Keratinocyte (primary cell): Measurements from ENCODE around the gene MAL. TPM values are rescaled to one million over a fixed set of nuclear protein-coding genes. Genes with fewer than 3 reads are reported as not detected.

Experiments used
- DNase-seq: peaks from one replicate; pipeline ENCODE4 v3.0.0-alpha.2; 2011; ENCODE audit warnings: low read depth, missing footprints, low spot score
- FAIRE-seq: peaks from 2 replicates; lab custom pipeline; 2011; peaks lifted over from hg19 to GRCh38; lab: Jason Lieb, UNC
- H2AFZ ChIP-seq: 2 replicates; pipeline ENCODE4 v1.6.0; 2012; ENCODE audit warnings: low read length, control low read depth, inconsistent platforms; ENCODE audit not compliant: control insufficient read depth
- H3K27ac ChIP-seq: 2 replicates; pipeline ENCODE4 v1.5.1; 2011; ENCODE audit warnings: low read length; ENCODE audit not compliant: control insufficient read depth, insufficient read depth
- H3K27me3 ChIP-seq: 3 replicates; pipeline ENCODE4 v1.6.0; 2011; ENCODE audit warnings: low read length; ENCODE audit not compliant: control insufficient read depth, insufficient read depth; ENCODE audit errors: extremely low read depth
- H3K36me3 ChIP-seq, 2 experiments: 2 replicates in 1 of 2; 3 replicates in 1 of 2; pipeline ENCODE4 v1.5.1; 2011; ENCODE audit warnings: low read length in 2 of 2, mild to moderate bottlenecking in 1 of 2; ENCODE audit not compliant: control insufficient read depth in 2 of 2, insufficient read depth in 2 of 2; ENCODE audit errors: extremely low read depth in 1 of 2
- H3K4me1 ChIP-seq: 3 replicates; pipeline ENCODE4 v1.5.1; 2011; ENCODE audit warnings: low read length; ENCODE audit not compliant: control insufficient read depth, insufficient read depth; ENCODE audit errors: extremely low read depth
- H3K4me2 ChIP-seq: 3 replicates; pipeline ENCODE4 v1.6.0; 2011; ENCODE audit warnings: low read depth, low read length; ENCODE audit not compliant: control insufficient read depth, insufficient read depth; ENCODE audit errors: extremely low read depth
- H3K4me3 ChIP-seq, 3 experiments: fragments of 200-600 bp in 1 of 3; sonication (generic) in 1 of 3; 2 replicates in 2 of 3; 3 replicates in 1 of 3; pipeline ENCODE4 v1.5.1; 2011 to 2016; ENCODE audit warnings: low read length in 3 of 3, mild to moderate bottlenecking in 3 of 3, control low read depth in 2 of 3, inconsistent platforms in 1 of 3, low read depth in 1 of 3, mixed read lengths in 1 of 3, mixed run types in 1 of 3, moderate library complexity in 1 of 3; ENCODE audit not compliant: control insufficient read depth in 2 of 3, insufficient read depth in 2 of 3; ENCODE audit errors: extremely low read depth in 1 of 3
- H3K79me2 ChIP-seq: 2 replicates; pipeline ENCODE4 v1.6.0; 2012; ENCODE audit warnings: low read length; ENCODE audit not compliant: control insufficient read depth, insufficient read depth
- H3K9ac ChIP-seq: 3 replicates; pipeline ENCODE4 v1.6.0; 2011; ENCODE audit warnings: low read length; ENCODE audit not compliant: control insufficient read depth, insufficient read depth; ENCODE audit errors: extremely low read depth
- H3K9me1 ChIP-seq: 3 replicates; pipeline ENCODE4 v1.6.0; 2011; ENCODE audit warnings: low read length; ENCODE audit not compliant: control insufficient read depth, insufficient read depth; ENCODE audit errors: extremely low read depth
- H3K9me3 ChIP-seq: 2 replicates; pipeline ENCODE4 v1.5.1; 2012; ENCODE audit warnings: low read depth, low read length; ENCODE audit not compliant: control insufficient read depth
- H4K20me1 ChIP-seq: 3 replicates; pipeline ENCODE4 v1.6.0; 2011; ENCODE audit warnings: low read length; ENCODE audit not compliant: control insufficient read depth, insufficient read depth; ENCODE audit errors: extremely low read depth
- EZH2 ChIP-seq: IDR thresholded peaks from one replicate; pipeline ENCODE4 v1.6.1; 2012; ENCODE audit warnings: inconsistent platforms, mild to moderate bottlenecking, low read length, moderate library complexity
- dilution Hi-C: fragments of 300-500 bp; cut with MboI; formaldehyde crosslinking; loops from one replicate; pipeline ENCODE4 v1.7.0; 2020; ENCODE audit warnings: low sequenced_read_pairs; ENCODE audit not compliant: extremely low pct_ligation_motif_present
- polyA plus RNA-seq, 5 experiments: library from polyadenylated mRNA; depleted of rRNA in 3 of 5; stranded (reverse) in 3 of 5; stranded (forward) in 1 of 5; unstranded in 1 of 5; fragments of >200 nt; gene quantifications; 1 replicate in 1 of 5; 2 replicates in 3 of 5; 3 replicates in 1 of 5; pipeline versions ENCODE4 v1.2.1 to v1.2.3, GENCODE V29; 2011 to 2012; ENCODE audit warnings: missing spikeins in 2 of 5, low read depth in 1 of 5, low replicate concordance in 1 of 5
- TF ChIP-seq, protein P1 (sequence below), 3 experiments: IDR thresholded peaks in 1 of 3; conservative IDR thresholded peaks in 1 of 3; optimal IDR thresholded peaks in 1 of 3; 2 replicates in 2 of 3; 3 replicates in 1 of 3; pipeline versions ENCODE3 to v1.5.1; 2011; ENCODE audit warnings: low read length in 3 of 3, mild to moderate bottlenecking in 3 of 3, moderate library complexity in 2 of 3, control low read depth in 1 of 3, inconsistent platforms in 1 of 3; ENCODE audit not compliant: insufficient read depth in 2 of 3; ENCODE audit errors: extremely low read depth in 1 of 3

Gene MAL
- polyA plus RNA-seq, 1 donor (not counting 4 experiments of a cell fraction or from before 2014, with no cell fraction given) = not detected

DNA sequence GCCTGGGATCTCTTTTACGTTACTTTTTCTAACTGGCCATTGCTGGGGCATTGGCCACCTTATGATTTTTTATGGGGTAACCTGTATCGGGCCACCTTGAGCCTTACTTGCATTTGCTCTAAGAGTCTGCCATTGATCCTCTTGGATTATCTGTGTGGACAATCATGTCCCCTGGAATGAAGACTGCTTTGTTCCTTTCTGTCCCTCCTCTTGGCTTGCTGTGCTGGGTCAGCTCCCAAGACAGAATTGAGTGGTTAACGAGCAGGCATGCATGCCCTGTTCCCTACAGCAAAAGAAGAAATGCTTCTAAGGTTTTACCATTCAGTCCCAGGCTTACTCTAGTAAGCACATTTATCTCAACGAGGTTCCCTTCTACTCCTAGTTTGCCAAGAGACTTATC, 46.3 kb downstream of the MAL start:
- Histone ChIP-seq H3K9me1 (no peaks in the 10 kb centered on the region), H3K36me3 (no peaks in the 10 kb centered on the region), H3K9me3 (no peaks in the 10 kb centered on the region), H2AFZ (no peak overlapping the region), H3K27me3 (peaks cover 25% of the 10 kb centered on the region), H4K20me1 (no peaks in the 10 kb centered on the region), H3K27ac (no peak overlapping the region), H3K4me2 (no peak overlapping the region), H3K4me3 (no peak overlapping the region), H3K9ac (no peak overlapping the region), H3K79me2 (no peaks in the 10 kb centered on the region), H3K4me1 (no peaks in the 10 kb centered on the region)
- FAIRE-seq (no peak), DNase-seq (no peak)
- TF ChIP-seq EZH2 = no peak
- TF ChIP-seq, protein P1, sequence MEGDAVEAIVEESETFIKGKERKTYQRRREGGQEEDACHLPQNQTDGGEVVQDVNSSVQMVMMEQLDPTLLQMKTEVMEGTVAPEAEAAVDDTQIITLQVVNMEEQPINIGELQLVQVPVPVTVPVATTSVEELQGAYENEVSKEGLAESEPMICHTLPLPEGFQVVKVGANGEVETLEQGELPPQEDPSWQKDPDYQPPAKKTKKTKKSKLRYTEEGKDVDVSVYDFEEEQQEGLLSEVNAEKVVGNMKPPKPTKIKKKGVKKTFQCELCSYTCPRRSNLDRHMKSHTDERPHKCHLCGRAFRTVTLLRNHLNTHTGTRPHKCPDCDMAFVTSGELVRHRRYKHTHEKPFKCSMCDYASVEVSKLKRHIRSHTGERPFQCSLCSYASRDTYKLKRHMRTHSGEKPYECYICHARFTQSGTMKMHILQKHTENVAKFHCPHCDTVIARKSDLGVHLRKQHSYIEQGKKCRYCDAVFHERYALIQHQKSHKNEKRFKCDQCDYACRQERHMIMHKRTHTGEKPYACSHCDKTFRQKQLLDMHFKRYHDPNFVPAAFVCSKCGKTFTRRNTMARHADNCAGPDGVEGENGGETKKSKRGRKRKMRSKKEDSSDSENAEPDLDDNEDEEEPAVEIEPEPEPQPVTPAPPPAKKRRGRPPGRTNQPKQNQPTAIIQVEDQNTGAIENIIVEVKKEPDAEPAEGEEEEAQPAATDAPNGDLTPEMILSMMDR (optimal IDR thresholded peaks at IDR 0.05 in 1 of 3, IDR thresholded peaks at IDR 0.05 in 1 of 3, conservative IDR thresholded peaks at IDR 0.05 in 1 of 3; ENCODE audit: extremely low read depth in 1 of 3, insufficient read depth in 2 of 3, low read length in 3 of 3) = no peak
- dilution Hi-C loops = no loop called here

- DNase-seq (no peak), FAIRE-seq (no peak)
- Histone ChIP-seq H3K9me1 (no peaks in the 10 kb centered on the region), H3K27ac (no peak overlapping the region), H3K27me3 (peaks cover 31% of the 10 kb centered on the region), H3K4me2 (no peak overlapping the region), H3K36me3 (no peaks in the 10 kb centered on the region), H3K79me2 (no peaks in the 10 kb centered on the region), H3K4me1 (no peaks in the 10 kb centered on the region), H4K20me1 (no peaks in the 10 kb centered on the region), H3K9me3 (no peaks in the 10 kb centered on the region), H3K4me3 (no peak overlapping the region), H2AFZ (no peak overlapping the region), H3K9ac (no peak overlapping the region)
- dilution Hi-C loops = no loop called here
- TF ChIP-seq, protein P1 (optimal IDR thresholded peaks at IDR 0.05 in 1 of 3, IDR thresholded peaks at IDR 0.05 in 1 of 3, conservative IDR thresholded peaks at IDR 0.05 in 1 of 3; ENCODE audit: extremely low read depth in 1 of 3, insufficient read depth in 2 of 3, low read length in 3 of 3) = no peak
- TF ChIP-seq EZH2 = no peak
Measured at GRCh38 chr2:95072424-95072823, 46.9 kb downstream of the MAL start.
